22Rv1 (cell line): ENCODE data around the gene PEX11G.

Experiments
- CTCF ChIP-seq: fragments of 450-650 bp; IDR thresholded peaks from 2 replicates; pipeline ENCODE4 v1.5.1; 2017; ENCODE audit warnings: mild to moderate bottlenecking
- ZFX ChIP-seq: fragments of 450-650 bp; IDR thresholded peaks from 2 replicates; pipeline ENCODE4 v1.6.1; 2017; ENCODE audit warnings: antibody characterized with exemption, borderline replicate concordance

- TF ChIP-seq CTCF (no peak), ZFX (no peak)
Measured at GRCh38 chr19:7455600-7456296, 33.1 kb downstream of the PEX11G start.
